ENCODE results near the gene OTOG.

OTOG gene

GRCh38 chr11:17572791-17573460, 25.9 kb downstream of the OTOG start:
- Histone ChIP-seq H3K27me3 (peaks cover 8% of the 10 kb centered on the region), H3K4me1 (ENCODE audit: control insufficient read depth in 1 of 2, insufficient read depth in 1 of 2, low read depth in 1 of 2, low read length in 1 of 2) (no peaks in the 10 kb centered on the region), H3K9me3 (no peaks in the 10 kb centered on the region), H3K36me3 (no peaks in the 10 kb centered on the region), H3K27ac (no peak overlapping the region), H3K4me3 (ENCODE audit: low read depth in 1 of 2, low read length in 1 of 2) (no peak overlapping the region)
- TF ChIP-seq, protein P1, sequence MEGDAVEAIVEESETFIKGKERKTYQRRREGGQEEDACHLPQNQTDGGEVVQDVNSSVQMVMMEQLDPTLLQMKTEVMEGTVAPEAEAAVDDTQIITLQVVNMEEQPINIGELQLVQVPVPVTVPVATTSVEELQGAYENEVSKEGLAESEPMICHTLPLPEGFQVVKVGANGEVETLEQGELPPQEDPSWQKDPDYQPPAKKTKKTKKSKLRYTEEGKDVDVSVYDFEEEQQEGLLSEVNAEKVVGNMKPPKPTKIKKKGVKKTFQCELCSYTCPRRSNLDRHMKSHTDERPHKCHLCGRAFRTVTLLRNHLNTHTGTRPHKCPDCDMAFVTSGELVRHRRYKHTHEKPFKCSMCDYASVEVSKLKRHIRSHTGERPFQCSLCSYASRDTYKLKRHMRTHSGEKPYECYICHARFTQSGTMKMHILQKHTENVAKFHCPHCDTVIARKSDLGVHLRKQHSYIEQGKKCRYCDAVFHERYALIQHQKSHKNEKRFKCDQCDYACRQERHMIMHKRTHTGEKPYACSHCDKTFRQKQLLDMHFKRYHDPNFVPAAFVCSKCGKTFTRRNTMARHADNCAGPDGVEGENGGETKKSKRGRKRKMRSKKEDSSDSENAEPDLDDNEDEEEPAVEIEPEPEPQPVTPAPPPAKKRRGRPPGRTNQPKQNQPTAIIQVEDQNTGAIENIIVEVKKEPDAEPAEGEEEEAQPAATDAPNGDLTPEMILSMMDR (IDR thresholded peaks at IDR 0.05) = no peak

DNA sequence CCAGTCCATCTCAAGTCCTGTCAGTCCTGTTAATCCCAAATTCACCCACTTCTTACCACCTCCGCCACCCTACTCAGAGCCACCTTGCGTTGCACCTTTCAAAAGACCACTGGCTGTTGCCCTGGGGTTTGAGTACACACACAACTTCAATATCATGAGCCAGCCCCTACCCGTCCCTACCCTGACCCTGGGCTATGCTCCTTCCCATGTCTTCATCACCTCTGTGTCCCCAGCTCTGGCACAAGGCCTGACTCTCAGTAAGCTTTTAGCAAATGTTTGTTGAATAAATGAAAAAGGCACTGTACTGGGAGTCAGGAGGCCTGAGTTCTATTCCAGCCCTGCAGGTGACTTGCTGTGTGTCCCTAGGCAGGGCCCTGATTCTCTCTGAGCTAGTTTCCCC, 26.5 kb downstream of the OTOG start:
- TF ChIP-seq, protein P1 (IDR thresholded peaks at IDR 0.05) = no peak
- no peaks in the 10 kb centered on the region for H3K9me3 ChIP-seq

DNA sequence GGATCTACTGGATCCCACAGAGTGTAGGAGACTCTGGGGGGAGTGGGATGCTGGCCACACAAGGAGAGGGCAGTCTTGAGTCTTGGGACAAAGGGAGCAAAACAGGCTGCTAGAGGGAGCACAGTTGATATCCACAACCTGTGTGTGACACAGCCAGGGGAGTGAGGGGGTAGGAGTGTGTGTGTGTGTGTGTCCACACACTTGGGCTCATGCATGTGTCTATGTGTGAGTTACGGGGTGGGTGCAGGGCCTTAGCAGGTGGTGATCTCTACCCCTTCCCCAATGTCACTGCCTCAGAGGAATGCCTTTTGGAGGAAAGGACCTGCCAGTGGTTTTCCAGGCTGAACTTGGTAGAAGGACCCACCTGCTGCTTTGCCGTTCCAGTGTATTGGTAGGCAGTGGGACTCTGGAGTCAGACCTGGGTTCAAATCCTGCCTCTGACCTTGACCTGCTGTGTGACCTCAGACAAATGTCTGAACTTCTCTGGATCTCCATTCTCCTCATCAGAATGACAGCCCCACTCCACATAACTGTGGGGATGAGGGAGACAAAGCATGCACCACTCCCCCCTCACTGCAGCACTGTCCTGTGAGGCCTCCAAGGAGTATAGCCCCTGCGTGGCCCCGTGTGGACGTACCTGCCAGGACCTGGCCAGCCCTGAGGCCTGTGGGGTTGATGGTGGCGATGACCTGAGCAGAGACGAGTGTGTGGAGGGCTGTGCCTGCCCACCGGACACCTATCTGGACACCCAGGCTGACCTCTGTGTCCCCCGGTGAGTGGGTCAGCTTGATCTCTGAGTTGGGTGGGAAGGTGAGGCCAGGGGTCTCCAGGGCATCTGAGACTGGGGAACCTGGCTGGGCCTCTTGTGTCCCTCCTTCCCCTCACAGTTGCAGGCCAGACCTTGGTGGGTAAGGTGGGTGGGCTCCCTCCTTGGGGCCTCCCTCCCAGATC, 27.4 kb downstream of the OTOG start:
- Histone ChIP-seq H3K4me1 (ENCODE audit: control insufficient read depth in 1 of 2, insufficient read depth in 1 of 2, low read depth in 1 of 2, low read length in 1 of 2) (no peaks in the 10 kb centered on the region), H3K27me3 (peaks cover 8% of the 10 kb centered on the region), H3K27ac (no peak overlapping the region), H3K36me3 (no peaks in the 10 kb centered on the region), H3K4me3 (ENCODE audit: low read depth in 1 of 2, low read length in 1 of 2) (no peak overlapping the region), H3K9me3 (no peaks in the 10 kb centered on the region)
- TF ChIP-seq, protein P1 (IDR thresholded peaks at IDR 0.05) = no peak

More for the DNA sequence above, 26.5 kb downstream of the OTOG start:
- no peak overlapping the region for H3K27ac ChIP-seq
- H3K4me3 ChIP-seq (ENCODE audit: low read depth in 1 of 2, low read length in 1 of 2) = no peak overlapping the region
- peaks cover 8% of the 10 kb centered on the region for H3K27me3 ChIP-seq
- H3K4me1 ChIP-seq (ENCODE audit: control insufficient read depth in 1 of 2, insufficient read depth in 1 of 2, low read depth in 1 of 2, low read length in 1 of 2) = no peaks in the 10 kb centered on the region
- H3K36me3 ChIP-seq = no peaks in the 10 kb centered on the region

DNA sequence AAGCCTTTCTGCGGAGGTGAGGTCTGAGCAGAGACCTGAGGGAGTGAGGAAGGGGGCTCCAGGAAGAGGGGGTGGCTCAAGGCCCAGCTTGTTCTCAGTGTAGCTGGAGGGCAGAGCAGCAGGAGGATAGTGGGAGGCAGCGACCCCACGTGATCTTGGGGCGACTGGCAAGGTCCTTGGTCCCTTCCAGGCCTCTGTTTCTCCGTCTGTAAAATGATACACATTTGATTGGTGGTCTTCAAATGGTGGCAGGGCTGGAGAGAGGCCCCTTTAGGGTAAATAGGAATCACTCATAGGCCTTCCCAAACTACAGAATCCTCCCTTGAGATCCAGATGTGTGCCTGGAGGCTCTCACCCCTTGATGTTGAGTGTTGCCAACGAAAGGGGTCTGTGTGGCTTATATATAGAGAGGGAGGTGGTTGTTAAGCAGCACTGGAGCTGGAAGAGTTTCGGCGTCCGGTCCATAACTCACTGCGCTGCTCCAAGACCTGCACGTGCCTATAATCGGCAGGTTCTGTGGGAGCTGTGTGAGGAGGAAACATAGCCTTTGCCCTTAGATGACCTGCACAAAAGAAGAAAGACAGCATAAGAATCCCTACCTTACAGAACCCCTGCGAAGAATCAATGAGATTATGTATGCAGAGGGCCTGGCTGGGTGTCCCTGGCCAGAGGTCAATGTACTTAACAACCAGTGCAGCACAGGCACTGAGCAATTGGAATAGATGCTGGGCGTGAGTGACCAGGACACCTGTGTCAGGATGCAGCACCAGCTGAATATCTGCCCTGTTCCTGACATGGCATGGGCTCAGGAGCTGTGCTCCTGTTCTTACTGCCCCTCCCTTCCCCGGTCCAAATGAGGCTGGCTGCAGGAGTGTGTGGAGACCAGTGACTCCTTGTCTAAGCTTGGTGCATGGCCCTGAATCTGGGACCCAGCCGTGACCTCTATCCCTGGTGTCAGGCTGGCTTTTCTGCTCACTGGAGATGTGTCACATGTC, 28.7 kb downstream of the OTOG start:
- TF ChIP-seq, protein P1 (IDR thresholded peaks at IDR 0.05) = no peak
- H3K27me3 ChIP-seq = peaks cover 8% of the 10 kb centered on the region

GRCh38 chr11:17578296-17578695, 31.2 kb downstream of the OTOG start:
- H3K4me3 ChIP-seq (ENCODE audit: low read depth in 1 of 2, low read length in 1 of 2) = no peak overlapping the region
- H3K9me3 ChIP-seq = no peaks in the 10 kb centered on the region
- H3K27me3 ChIP-seq = no peaks in the 10 kb centered on the region
- H3K27ac ChIP-seq = no peak overlapping the region
- H3K36me3 ChIP-seq = no peaks in the 10 kb centered on the region
- H3K4me1 ChIP-seq (ENCODE audit: control insufficient read depth in 1 of 2, insufficient read depth in 1 of 2, low read depth in 1 of 2, low read length in 1 of 2) = no peaks in the 10 kb centered on the region
- TF ChIP-seq, protein P1 (IDR thresholded peaks at IDR 0.05) = no peak

More for the DNA sequence above, 28.7 kb downstream of the OTOG start:
- Histone ChIP-seq H3K27ac (no peak overlapping the region), H3K4me3 (ENCODE audit: low read depth in 1 of 2, low read length in 1 of 2) (no peak overlapping the region), H3K36me3 (no peaks in the 10 kb centered on the region), H3K9me3 (no peaks in the 10 kb centered on the region), H3K4me1 (ENCODE audit: control insufficient read depth in 1 of 2, insufficient read depth in 1 of 2, low read depth in 1 of 2, low read length in 1 of 2) (no peaks in the 10 kb centered on the region)
